ENCODE measurements around the gene ACTR1A. TPM values are rescaled to one million over a fixed set of nuclear protein-coding genes. Genes with fewer than 3 reads are reported as not detected.

Gene ACTR1A
- total RNA-seq, result 116 and 169 TPM in 2 replicates

DNA sequence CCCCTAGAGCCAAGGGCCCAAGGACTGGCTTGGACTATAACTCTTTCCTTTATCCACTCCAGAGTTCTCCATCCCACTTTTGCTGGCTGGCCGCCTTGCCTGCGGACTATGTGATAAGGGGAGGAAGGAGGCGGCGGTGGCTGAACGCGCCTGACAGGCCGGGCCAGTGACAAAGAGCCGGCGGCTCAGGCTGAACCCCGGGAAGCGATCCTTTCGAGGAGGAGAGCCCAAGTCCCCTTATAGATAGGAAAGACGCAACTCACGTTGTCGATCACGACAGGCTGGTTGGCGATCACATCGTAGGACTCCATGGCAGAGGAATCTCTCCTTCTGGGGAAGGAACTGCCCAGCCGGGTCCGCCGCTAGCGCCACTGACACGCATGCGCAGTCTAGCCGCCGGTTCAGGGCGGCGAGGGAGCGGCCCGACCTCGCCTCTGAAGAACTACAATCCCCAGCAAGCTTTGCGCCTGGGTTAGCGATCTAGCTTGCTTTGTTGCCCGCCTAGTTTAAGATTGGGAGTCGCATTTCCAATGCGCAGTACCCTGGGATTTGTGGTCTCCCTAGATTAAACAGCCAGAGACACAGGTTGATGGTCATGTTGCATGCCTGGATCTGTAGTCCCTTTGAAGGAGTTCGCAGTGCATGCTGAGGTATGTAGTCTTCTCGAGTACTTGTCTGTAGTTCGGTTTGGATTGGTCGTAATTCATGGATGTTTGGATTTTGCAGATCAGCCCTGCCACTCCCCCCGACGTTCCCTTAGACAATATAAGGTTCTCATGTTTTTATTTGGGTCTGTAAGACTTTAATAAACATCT is at the start of gene ACTR1A:
ACTR1A (minus strand) TSS at position 376 of the 815 bp plus-strand sequence; CDS start at position 311, 65 bp downstream.

GRCh38 chr10:102503264-102504178 is 1.0 kb upstream of the ACTR1A start, which contains the start of gene SUFU:
SUFU (plus strand) TSS chr10:102503972; CDS start chr10:102504153, 181 bp downstream.

DNA sequence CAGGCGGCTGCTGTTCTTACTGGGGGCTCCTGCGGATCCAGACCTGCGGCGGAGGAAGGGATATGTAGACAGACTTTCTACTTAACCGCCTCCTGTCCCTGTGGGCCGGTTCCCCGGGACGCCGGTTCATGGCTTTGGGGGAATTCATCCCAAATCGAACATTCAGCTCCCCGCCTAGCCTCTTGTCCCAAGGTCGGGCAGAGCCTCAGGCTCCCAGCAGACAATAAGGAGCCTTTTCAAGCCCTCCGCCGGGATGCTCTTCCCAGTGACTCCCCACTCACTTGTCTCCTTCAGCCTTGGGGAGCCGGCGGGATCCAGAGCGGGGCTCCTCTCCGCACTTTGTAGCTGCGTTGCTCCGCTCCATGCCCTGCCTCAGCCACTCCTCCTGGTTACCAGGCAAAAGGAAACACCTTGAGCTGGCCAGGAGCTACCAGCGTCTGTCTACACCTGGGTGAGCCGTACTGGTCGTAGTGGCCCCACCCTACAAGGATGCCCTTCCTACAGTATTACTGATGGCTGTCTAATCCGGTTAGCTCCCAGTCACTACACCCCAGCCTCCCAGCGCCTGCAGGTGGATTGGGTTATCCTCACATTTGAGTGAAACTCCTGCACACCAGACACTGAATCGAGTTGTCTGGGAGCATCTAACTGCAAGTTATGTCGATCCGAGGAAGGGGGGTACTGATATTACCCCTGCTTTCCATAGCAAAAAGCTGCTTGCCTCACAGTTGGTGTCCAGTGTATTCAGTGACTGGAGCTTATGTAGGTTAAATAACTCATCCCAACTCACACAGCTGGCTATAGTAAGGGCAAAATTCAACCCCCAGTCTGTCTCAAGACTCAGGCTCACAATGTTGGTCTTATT is 51.2 kb downstream of the ACTR1A start, which contains the start of gene C10orf95:
C10orf95 (minus strand) TSS at position 439 of the 865 bp plus-strand sequence. CDS start 450 bp downstream, outside the sequence.

DNA sequence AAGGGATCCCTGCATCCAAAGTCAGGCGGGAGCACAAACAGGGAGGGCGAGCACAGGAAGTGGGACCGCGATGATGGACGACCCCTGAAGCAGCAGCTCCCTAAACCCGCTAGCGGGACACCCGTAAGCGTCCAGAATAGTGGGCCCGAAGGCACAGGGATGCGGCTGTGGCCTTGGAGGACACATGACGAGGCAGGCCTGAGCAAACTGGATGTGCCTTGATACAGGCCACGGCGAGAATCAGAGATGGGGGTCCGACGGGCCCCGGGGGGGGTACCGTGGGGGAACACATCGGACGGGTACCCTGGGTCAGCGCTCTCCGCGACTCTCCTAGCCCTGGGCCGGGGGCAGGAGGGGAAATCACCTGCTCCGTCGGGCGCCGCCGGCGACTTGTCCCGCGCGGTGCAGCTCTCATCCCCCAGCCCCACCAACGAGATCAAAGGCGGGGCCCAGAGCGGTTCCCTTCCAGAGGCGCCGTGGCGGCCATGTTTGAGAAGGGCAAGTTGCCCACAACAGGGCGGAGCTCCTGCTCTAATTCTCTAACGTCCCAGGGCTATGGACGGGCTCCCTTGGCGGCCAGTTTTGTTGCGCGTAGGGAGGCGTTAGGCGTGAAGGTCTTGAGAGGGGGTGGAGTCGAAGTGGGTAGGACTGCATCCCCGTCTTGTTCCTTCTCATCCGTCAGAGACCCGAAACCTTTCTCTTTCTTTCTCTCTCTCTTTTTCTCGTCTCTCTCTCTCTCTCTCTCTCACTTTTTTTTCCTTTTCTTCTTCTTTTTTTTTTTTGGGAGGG is 70.2 kb downstream of the ACTR1A start, which contains the start of gene CUEDC2:
CUEDC2 (minus strand) TSS at position 413 of the 789 bp plus-strand sequence. CDS start 7,386 bp downstream, outside the sequence.

Other genes starting within 250 kb of the ACTR1A start
- 19.2 and 52.1 TPM in 2 replicates for gene NFKB2, start 107.0 kb downstream of the ACTR1A start, total RNA-seq
- gene PSD, start 83.9 kb downstream of the ACTR1A start, total RNA-seq, result 6.8 and 12.2 TPM in 2 replicates
- 14.6 and 14.7 TPM in 2 replicates for gene FBXL15, start 81.9 kb downstream of the ACTR1A start, total RNA-seq
- gene CUEDC2, start 70.1 kb downstream of the ACTR1A start, total RNA-seq, result 122 and 133 TPM in 2 replicates
- not detected in 2 replicates for gene C10orf95, start 51.2 kb downstream of the ACTR1A start, total RNA-seq
- gene SUFU, start 1.3 kb upstream of the ACTR1A start, total RNA-seq, result 7.2 and 14.1 TPM in 2 replicates
- gene TRIM8, start 141.8 kb upstream of the ACTR1A start, total RNA-seq, result 112 and 131 TPM in 2 replicates
- gene ARL3, start 211.7 kb upstream of the ACTR1A start, total RNA-seq, result 6.9 and 13.1 TPM in 2 replicates
- 1.4 and 6.5 TPM in 2 replicates for gene SFXN2, start 211.9 kb upstream of the ACTR1A start, total RNA-seq
- gene WBP1L, start 241.2 kb upstream of the ACTR1A start, total RNA-seq, result 60.0 and 81.8 TPM in 2 replicates

Data from epithelial cell of alveolus of lung (primary cell).